Stimulated activated CD8-positive, alpha-beta memory T cell treated with anti-CD3 and anti-CD28 coated beads, Interleukin-15, amount 100 ng/mL, for 1 hour (primary cell): ENCODE measurements around the gene PREB.
"Not testable (repeated sequence)": the region's sequence is repeated elsewhere in the genome, so short reads cannot be mapped to it uniquely, and the experiment has no call there.

Source experiments
- DNase-seq: peaks from one replicate; pipeline ENCODE4 v3.0.0-alpha.2; 2020; ENCODE audit warnings: low read depth

The PREB gene

GRCh38 chr2:27133905-27134780 lies at the start of gene PREB:
PREB (minus strand) TSS chr2:27134636; CDS start chr2:27134421, 215 bp downstream.
- peak; percentile 94 for DNase-seq

- DNase-seq = no peak
These were observed 49.7 kb upstream of the PREB start for GRCh38 chr2:27184115-27184514.

GRCh38 chr2:27182346-27182745 lies 47.9 kb upstream of the PREB start:
- no peak for DNase-seq

GRCh38 chr2:27179344-27180000 lies 45.0 kb upstream of the PREB start:
- DNase-seq = no peak

- DNase-seq = no peak
These were observed 44.0 kb upstream of the PREB start for GRCh38 chr2:27178469-27178868.

GRCh38 chr2:27177441-27178351 lies 43.3 kb upstream of the PREB start:
- DNase-seq = no peak

GRCh38 chr2:27175781-27176180 lies 41.3 kb upstream of the PREB start:
- not testable (repeated sequence) for DNase-seq

GRCh38 chr2:27175330-27175729 lies 40.9 kb upstream of the PREB start:
- no peak for DNase-seq

GRCh38 chr2:27174638-27175037 lies 40.2 kb upstream of the PREB start:
- no peak for DNase-seq

GRCh38 chr2:27171351-27171848 lies 37.0 kb upstream of the PREB start:
- no peak for DNase-seq

- DNase-seq = no peak
These were observed 36.3 kb upstream of the PREB start for GRCh38 chr2:27170581-27171337.

GRCh38 chr2:27164960-27165763 lies 30.7 kb upstream of the PREB start:
- DNase-seq = no peak

GRCh38 chr2:27162151-27163121 lies 28.0 kb upstream of the PREB start:
- DNase-seq = no peak

GRCh38 chr2:27160191-27160590 lies 25.8 kb upstream of the PREB start:
- no peak for DNase-seq

- no peak for DNase-seq
These were observed 24.8 kb upstream of the PREB start for GRCh38 chr2:27159271-27159670.

- DNase-seq = no peak
These were observed 24.0 kb upstream of the PREB start for GRCh38 chr2:27158468-27158867.

- no peak for DNase-seq
These were observed 20.7 kb upstream of the PREB start for GRCh38 chr2:27155069-27155520.

- DNase-seq = no peak
These were observed 20.1 kb upstream of the PREB start for GRCh38 chr2:27154488-27154887.

GRCh38 chr2:27152796-27153464 lies 18.5 kb upstream of the PREB start:
- DNase-seq = no peak
